Kasumi-1 (cell line): ENCODE data around the gene ABCC3.

Experiments used
- DNase-seq, 2 experiments: peaks; one replicate each; lab custom pipeline; 2025; lab: John Stamatoyannopoulos, UW

ABCC3 gene

GRCh38 chr17:50737118-50737698, 102.5 kb downstream of the ABCC3 start:
- DNase-seq, result no peak

- DNase-seq, result no peak
These were observed 104.4 kb downstream of the ABCC3 start for GRCh38 chr17:50739098-50739497.
